AG09319 (cell line): Measurements from ENCODE around the gene EMID1.

Source experiments
- DNase-seq: peaks from one replicate; pipeline ENCODE4 v3.0.0-alpha.2; 2010; ENCODE audit warnings: low read depth; ENCODE audit errors: extremely low read depth
- TF ChIP-seq, protein P1 (sequence below): IDR thresholded peaks from 2 replicates; pipeline ENCODE4 v1.5.1; 2011; ENCODE audit warnings: low read depth, mild to moderate bottlenecking, inconsistent platforms, low read length, moderate library complexity

Gene EMID1

DNA sequence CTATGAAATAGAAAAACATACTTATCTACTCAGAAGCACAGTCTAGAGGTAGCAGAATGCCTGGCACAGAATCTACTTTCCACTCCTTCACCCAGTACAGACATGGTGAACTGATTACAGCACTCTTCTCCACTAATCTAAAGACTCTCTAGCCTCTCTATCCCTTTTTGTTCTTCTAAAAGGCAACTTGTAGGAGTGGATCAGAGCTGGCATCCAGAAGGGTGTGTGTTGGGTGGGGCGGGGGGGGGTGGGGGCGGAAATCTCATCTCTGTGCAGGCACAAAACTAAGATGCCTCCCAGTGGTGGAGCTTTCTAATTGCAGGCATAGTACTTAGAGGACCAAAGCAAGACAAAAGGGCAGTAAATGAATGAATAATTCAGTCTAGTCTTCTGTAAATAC lies 11.5 kb upstream of the EMID1 start:
- TF ChIP-seq, protein P1, sequence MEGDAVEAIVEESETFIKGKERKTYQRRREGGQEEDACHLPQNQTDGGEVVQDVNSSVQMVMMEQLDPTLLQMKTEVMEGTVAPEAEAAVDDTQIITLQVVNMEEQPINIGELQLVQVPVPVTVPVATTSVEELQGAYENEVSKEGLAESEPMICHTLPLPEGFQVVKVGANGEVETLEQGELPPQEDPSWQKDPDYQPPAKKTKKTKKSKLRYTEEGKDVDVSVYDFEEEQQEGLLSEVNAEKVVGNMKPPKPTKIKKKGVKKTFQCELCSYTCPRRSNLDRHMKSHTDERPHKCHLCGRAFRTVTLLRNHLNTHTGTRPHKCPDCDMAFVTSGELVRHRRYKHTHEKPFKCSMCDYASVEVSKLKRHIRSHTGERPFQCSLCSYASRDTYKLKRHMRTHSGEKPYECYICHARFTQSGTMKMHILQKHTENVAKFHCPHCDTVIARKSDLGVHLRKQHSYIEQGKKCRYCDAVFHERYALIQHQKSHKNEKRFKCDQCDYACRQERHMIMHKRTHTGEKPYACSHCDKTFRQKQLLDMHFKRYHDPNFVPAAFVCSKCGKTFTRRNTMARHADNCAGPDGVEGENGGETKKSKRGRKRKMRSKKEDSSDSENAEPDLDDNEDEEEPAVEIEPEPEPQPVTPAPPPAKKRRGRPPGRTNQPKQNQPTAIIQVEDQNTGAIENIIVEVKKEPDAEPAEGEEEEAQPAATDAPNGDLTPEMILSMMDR = no peak
- no peak for DNase-seq

DNA sequence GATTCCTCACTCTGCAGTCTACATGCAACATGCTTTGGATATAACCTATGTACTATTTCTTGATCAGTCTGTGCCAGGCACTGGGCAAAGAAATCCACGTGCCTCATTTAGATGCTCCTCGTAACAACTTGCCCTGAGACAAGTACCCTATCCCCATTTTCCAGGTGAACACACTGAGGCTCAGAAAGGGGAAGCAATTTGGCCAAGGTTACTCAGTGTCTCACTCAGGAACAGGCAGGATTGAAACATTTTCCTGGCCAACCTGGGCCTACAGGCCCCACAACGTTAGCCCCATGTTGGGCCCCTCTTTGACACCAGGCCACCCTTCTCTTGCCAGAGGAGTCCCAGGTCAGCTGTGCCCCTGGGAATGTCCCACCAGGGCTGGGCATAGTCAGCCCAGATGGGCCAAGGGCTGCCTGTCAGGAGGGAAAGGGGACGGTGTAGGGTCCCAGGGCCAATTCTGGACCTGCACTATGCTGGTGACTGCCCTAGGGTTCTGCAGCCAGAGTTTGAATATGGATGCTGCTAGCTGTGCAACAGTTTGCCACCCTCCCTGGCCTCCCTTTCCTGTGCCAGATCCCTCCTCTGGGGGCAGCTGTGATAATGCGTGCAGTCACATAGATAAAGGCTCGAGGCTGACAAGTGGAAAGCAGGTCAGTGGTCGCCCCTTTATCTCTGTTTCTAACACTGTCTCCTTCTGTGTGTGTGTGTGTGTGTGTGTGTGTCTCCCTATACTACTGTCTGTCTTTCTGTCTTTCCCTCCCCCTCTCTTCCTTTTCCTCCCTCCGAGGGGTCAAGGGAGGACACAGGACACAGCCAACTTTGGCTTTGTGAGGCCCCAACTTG lies 10.4 kb upstream of the EMID1 start:
- TF ChIP-seq, protein P1 = no peak
- DNase-seq = no peak

DNA sequence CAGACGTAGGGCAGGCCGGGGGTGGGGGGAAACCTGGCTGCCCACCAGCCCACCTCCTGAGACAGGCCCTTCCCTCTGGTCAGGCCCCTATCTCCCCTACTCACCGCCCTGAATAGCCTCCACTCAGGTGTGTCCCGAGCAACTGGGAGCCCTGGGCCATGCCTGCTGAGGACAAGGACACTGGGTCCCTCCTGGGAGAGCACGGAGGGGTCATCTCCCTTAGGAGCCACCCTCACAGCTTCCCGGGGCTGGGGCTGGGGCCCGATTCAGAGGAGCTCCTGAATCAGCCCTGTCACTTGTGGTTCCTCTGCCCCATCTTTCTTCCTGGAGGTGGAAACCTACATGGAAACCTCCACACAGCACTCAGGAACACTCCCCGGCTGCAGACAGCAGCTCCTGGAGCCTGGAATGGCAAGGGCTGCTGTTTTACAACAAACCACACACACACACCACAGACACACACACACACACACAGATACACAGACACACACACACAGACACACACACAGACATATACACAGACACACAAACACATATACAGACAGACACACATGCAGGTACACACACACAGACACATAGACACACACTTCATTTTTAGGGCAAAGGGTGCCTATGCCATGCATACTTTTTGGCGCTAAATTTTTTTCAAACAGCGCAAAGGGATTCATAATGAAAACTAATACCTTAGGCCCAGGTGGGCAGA lies 9.6 kb upstream of the EMID1 start:
- no peak for DNase-seq
- TF ChIP-seq, protein P1 = no peak

DNA sequence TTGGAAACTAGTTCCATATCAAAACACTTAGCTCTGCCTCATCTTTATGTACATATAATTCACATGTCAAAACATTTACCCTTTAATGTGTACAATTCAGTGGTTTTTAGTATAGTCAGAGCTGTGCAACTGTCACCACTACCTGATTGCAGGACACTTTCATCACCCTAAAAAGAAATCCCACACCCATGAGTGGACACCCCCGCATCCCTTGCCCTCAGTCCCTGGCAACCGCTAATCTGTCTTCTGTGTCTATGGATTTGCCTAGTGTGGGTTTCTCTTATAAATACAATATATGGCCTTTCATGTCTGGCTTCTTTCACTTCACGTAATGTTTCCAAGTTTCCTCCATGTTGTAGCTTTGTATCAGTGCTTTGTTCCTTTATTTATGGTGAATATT lies 8.6 kb upstream of the EMID1 start:
- TF ChIP-seq, protein P1 = no peak
- DNase-seq = no peak

DNA sequence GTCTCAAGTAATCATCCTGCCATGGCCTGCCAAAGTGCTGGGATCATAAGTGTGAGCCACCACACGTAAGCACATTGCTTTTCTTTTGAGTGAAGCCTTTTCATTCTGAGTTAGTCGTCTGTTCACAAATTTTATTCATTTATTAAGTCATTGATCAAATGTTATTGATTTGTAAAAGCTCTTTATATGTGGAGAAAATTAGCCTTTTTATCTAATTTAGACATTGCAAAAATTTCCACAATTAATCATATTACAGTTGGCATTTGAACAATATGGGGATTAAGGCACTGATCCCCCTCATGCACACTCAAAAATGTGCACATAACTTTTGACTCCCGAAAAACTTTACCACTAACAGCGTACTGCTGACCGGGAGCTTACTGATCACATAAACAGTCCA lies 7.5 kb upstream of the EMID1 start:
- no peak for DNase-seq
- TF ChIP-seq, protein P1 = no peak

DNA sequence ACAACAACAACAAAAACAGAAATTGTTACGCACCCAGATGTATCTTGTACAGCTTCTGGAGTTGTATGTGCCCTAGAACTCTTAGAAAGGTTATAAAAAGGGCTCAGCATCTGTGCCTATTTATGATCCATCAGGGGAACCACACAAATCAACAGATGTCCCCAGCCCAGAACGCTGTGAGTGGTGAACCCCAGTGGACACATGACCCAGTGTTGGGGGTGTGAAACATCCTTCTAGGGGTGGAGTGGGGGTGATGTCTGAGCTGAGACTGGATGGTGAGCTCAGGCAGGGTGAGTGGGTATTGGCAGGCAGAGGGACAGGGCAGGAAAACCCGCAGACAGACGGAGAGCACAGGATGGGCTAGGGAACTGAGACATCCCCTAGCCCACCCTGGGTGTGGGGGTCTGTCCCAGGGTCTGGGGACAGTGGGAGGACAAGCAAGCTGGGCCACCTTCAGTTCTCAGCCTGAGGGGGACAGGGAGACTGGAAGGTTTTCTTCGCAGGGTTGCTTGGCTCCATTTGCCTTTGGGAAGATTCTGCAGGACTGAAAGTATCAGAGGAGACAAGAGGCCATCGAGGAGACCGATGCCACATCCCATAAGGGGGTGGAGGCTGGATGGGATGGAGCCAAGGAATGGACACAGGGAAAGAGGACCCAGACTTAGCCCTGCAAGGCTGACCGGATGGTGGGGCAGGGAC lies 5.8 kb upstream of the EMID1 start:
- TF ChIP-seq, protein P1 = no peak
- no peak for DNase-seq

DNA sequence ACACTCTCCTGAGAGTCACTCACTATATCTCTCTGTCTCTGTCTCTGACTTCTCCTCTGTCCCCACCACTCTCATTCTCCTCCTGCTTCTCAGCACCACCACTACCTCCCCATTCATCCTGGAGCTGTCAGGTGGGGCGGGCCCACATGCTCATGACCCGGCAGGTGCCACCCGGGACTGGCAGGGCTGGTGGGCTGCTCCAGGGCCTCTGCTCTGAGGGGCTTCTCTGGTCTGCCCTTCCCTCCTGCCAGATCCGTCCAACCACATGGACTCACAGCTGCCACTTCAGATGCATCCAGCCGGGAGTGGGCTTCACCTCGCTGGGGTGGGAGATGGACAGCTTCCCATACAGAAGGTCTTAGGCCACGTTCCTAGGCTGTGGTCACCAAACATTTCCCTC lies 4.8 kb upstream of the EMID1 start:
- DNase-seq = no peak
- TF ChIP-seq, protein P1 = no peak
